GM18526 (cell line): ENCODE measurements around the gene ISG20.
A peak's percentile ranks its signal among the peaks of the same experiment; 100 is the strongest.

Experiments used
- POLR2A ChIP-seq: IDR thresholded peaks from 3 replicates; pipeline ENCODE4 v1.6.1; 2011; ENCODE audit not compliant: insufficient read length; ENCODE audit errors: extremely low read depth

The ISG20 gene

DNA sequence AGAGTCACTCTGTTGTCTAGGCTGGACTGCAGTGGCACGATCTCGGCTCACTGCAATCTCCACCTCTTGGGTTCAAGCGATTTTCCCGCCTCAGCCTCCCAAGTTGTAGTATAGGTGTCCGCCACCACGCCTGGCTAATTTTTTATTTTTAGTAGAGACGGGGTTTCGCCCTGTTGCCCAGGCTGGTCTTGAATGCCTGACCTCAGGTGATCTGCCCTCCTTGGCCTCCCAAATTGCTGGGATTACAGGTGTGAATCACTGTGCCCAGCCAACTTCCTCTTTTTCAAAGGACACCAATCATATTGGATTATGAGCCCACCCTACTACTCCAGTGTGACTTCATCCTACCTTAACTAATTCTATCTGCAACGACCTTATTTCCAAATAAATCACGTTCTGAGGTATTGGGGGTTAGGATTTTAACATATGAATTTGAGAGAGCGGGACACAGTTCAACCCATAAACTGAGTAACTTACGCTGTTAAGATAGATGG is 3.2 kb downstream of the ISG20 start:
- TF ChIP-seq POLR2A: no peak

DNA sequence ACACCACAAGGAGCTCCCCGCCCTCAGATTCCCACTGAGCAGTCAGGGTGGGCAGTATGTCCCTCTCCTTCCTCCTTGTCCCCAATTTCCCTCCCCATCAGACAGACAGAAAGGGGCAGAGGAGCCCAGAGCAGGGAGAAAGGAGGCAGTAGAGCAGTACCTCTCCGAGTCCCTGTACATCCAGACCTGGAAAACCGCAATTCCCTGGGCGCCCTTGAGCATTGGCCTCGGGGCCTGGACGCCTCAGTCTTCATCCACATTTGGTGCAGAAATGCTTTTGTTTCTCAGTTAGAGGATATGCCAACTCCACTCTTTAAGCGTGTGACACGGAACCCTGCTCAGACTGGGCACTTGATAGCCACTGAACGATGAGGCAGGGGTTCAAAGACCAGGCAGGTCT is 5.9 kb downstream of the ISG20 start:
- TF ChIP-seq POLR2A: no peak

DNA sequence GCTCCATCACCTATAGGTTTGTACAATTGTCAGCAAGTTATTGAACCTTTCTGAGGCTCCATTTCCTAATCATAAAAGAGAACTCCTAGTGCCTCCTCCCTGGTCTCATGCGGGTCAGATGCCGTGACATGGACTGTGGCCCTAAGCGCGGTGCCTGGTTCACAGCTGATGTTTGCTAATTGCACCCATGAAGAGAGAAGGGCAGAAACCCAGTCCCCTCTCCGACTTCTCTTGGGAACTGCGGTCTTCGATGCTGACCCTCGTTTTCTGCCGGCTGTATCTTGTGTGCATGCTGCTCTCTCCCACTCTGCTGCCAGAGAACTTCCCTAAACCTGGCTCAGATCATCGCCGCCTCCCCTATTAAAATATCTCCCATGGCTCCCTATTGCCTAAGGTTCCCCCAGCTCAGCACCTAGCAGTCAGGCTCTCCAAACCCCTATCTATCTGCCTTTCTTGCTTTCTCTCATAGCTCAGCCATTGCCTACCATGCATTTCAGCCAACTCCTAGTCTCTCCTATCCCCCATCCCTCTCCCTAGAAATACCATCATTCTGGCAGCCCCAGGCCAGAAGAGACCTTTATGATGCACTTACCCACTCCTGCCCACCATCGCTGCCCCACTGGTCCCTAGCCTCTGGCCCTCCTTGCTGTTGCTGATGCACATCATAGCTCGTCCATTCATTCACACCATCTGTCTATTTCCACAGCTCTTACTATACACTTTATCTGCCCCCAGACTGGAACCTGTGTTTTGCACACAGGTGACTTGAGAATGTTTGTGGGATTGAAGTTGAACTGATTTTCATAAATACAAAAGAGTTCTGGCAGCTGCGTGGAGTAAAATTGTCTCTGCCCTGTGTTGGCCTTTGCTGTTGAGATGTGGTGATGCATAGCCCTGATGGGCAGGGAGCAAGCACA is 6.6 kb downstream of the ISG20 start:
- no peak for TF ChIP-seq POLR2A

DNA sequence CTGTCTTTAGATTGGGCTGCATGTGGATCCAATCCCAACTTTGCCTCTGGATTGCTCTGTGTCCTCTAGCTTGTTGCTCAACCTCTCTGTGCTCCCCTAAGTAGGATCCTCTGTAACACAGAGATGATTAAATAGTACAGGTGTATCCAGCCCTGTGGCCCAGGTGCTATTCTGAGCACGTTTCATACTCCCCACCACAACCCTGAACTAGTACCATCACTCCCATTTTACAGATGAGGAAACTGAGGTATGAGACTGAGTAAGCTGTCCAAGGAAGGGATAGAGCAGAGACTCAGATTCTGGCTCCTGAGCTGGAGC is 7.2 kb downstream of the ISG20 start:
- no peak for TF ChIP-seq POLR2A

DNA sequence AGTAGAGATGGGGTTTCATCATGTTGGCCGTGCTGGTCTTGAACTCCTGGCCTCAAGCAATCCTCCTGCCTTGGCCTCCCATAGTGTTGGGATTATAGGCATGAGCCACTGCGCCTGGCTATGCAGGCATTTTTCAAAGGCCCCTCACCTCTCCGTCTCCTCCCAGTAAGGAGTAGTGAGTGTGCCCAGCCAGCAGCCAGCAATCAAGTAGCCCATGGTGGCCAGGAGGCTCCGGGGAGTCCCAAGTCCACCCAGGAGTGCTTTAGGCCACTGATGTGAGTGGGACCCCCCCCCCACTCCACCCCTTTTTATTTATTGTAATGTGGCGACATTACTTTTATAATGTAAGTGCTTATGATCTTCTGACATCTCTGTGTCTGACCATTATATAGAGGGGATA is 8.1 kb downstream of the ISG20 start:
- no peak for TF ChIP-seq POLR2A

DNA sequence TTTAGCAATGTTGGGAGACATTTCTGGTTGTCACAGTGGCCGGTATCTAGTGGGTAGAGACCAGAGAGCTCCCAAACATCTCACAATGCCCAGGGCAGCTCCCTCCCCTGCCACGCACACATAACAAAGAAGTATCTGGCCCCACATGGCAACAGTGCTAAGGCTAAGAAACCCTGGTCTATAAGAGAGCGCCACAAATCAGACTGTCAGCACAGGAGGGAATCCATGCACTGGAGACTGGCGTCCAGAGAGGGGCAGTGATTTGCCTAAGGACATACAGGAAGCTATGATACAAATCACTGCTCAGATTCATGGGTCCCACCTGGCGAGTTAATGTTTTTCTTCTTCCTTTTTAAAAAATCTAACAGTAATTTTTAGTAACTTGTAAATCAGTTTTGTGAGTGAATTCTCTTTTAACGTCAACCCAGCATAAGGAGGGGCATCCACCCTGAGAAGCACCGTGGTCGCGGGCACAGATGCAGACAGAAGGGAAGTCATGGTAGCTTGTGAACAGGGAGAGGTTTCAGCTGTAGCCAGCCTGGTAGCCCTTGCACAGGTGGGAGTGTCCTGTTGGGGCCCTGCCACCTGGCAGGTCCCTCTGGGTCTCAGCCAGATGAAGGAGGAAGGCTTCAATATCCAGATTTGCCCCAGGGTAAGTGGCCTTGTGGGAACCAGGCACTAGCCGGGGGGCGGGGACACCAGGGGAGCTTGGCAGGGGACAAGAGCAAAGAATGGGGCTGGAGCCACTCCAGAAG is 8.7 kb downstream of the ISG20 start:
- peak; percentile 16 for TF ChIP-seq POLR2A

DNA sequence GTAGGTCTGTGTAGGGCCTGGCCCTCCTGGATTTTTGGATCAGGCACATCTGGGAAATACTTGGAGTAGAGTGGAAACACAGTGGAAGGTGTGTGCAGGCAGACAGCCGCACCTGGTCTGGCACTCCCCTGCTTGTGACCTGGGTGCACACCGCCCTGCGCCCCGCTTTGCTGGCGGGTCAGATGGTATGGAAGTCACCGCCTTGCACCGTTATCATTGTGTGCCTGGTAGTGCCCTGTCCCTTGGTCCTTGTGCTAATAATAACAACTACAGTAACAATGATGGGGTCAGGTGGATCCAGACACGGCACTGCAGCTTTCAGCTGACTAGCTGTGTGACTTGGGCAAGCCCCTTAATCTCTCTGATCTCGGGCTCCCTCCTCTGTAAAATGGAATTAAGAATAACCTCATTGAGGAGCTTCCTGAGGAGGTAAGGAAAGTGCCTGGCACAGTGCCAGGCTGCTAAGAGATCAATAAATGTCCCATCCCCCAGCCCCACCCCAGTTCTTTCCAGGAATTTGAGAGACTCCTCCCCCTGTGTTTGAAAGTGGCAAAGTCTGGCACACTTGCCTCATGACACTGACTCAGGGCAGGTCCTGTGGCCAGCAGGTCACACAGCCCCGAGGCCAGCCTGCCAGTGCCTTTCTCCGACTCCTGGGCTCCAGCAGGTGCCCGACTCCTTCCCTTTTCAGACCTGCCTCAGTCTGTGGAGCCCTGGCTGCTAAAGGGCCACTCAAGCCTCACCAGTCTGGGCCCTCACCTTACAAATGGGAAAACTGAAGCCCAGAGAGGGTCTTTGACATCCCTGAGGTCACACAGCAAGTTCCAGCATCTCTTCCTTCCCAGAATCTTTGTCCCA is 9.8 kb downstream of the ISG20 start:
- peak; percentile 4 for TF ChIP-seq POLR2A

DNA sequence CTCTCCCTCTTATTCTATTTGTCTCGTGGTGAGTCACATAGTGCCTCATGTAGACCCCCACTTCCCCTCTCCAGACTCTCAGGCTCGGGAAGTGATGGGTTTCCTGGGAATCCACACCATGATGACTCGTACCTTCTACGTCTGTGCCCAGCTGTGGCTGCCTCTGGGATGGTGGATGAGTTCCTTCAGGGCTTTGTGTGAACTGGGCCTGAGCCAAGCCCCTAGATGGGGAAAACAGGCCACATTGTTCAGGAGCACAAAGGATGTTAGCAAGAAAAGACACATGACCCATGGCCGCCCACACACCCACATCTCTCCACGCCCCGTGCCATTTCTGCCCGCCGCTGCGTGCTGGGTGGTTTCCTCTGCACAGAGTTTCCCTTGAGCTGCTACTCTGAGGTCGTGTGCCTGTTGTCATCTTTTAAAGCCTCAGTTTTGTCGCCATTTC is 10.5 kb downstream of the ISG20 start:
- TF ChIP-seq POLR2A: no peak

DNA sequence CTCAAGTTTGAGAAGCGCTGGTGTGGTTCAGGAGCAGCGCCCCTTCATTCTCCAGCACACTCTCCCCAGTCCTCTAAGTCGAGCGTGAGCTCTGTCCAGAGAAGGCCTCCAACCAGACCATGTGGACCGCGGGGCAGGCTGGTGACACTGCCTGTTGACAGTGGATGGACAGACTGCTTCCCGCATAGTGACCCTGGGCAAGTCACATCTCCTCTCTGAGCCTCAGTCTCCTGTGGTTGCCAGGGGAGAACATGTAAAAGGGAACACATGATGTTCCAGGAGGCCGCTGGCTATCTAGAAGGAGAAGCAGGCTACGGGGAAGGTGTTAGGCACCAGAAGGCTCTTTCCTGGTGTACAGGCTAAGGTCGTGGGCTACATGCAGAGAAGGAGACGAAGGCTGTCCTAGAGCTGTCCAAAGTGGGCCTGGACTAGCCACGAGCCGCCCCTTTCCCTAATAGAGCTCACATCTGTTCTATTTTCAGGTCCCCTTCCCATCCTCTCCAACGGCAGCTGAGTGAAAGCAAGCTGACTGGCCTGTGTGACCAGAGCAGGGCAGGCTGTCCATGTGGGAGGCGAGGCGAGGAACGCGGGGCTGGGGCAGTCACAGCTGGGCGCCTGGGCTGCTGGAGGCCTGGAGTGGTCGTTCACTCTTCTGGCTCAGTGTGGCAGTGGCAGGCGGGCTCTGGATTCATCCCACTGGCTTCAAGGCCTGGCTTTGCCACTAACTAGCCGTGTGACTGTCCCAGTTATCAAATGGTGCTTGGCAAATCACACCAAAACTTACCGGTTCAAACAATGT is 11.1 kb downstream of the ISG20 start:
- no peak for TF ChIP-seq POLR2A

DNA sequence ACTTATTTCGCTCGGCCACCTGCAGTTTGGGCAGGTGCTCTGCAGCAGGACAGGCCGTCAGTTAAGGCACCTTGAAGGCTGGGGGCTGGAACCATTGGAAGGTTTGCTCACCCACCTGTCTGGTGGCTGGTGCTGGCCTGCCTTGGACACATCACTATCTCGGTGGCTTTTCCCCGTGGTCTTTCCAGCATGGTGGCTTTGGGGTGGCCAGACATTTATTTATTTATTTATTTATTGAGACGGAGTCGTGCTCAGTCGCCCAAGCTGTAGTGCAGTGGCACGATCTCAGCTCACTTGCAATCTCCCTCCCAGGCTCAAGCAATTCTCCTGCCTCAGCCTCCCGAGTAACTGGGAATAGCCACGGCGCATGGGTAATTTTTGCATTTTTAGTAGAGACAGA is 11.7 kb downstream of the ISG20 start:
- TF ChIP-seq POLR2A: no peak

DNA sequence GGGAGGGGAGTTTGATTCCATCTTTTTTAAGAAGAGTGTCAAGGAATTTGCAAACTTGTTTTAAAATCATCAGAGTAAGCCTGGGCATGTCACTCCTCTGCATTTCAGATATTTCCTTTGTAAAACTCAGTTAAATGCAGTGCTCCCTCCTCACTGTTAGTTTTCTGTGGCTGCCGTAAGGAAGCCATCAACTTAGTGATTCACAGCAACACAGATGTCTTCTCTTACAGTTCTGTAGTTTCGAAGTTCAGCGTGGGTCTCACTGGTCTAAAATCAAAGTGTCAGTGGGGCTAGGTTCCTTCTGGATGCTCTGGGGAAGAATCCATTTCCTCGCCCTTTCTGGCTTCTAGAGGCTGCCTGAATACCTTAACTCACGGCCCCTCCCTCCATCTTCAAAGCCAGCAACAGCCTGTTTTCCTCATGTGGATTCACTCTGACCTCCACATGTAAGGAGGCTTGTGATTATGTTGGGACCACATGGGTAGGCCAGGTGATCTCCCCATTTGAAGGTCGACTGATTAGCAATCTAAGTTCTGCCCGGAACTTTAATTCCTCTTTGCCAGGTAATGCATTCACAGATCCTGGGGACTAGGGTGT is 12.4 kb downstream of the ISG20 start:
- TF ChIP-seq POLR2A: no peak

DNA sequence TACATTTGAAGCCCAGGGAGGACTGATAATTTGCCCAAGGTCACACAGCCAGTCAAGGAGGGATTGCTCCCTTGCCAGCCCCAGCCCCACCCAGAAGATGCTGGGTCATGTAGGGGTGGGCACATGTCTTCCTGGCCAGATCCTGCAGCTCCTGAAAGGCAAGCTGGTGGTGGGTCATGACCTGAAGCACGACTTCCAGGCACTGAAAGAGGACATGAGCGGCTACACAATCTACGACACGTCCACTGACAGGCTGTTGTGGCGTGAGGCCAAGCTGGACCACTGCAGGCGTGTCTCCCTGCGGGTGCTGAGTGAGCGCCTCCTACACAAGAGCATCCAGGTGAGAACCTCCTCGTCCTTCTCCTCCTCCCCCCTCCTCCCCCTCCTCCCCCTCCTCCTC is 13.2 kb downstream of the ISG20 start:
- no peak for TF ChIP-seq POLR2A

DNA sequence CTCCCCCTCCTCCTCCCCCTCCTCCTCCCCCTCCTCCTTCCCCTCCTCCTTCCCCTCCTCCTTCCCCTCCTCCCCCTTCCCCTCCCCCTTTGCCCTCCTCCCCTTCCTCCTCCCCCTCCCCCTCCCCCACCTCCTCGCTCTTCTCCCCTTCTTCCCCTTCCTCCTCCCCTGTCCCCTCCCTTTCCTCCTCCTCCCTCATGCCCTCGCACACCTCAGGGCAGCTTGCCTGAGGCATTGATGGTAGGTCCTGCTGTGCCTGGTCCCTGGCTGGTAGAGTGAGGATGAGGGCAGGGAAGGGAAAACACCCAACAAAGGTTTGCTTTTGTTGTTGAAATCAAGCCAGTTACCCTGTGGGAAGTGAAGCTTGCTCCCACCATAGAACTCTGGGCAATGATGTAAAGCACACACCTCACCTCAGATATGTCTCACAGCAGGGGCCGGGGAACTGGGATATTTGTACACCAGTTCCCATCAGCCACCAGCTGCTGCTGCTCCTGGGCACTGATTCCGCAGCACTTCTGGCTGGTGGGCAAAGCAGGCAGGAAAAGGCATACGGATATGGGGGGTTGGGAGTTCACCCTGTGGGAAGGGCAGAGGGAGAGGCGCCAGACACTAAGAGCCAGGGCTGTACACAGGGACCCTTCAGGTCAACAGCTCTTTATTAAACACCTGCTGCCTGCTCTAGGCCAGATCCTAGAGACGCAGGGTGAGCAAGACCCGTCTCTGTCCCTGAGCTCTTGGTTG is 13.8 kb downstream of the ISG20 start:
- TF ChIP-seq POLR2A: no peak

DNA sequence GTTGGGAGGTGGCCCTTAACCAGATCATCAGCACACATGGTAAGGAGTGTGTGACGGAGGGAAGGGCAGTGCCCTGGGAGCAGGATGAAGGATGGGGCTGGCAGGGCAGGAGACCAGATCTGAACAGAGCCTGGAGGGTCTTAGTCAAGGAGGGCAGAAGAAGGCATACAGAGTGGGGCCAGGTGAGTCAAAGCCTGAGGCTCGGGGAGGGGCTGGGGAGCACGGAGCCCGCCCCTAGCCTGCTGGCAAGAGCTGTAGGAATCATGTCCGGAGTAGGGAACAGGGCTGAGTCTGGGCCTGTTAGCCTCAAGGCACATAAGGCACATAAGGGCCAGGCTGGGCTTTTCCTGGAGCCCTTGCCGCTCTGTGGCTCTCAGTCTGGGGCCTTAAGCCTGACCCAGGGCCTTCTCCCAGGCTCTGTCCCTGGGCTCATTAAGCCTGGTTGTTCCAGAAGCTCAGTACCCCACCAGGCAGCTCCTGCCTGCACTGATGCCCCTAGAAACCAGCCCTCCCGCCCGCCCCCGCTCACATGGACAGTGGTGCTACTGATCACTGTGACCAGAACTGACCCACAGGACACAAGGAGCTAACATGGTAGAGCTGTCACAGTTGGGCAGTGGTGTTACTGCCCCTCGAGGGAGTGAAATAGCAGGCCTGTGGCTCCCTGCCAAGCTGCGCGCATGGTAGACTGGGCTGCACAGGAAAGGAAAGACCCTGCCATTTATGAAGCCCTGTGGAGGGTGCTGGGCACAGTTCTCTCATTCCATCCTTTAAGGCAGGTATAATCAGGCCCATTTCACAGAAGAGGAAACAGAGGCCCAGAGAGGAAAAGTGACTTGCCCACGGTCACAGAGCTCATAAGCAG is 14.6 kb downstream of the ISG20 start:
- TF ChIP-seq POLR2A: no peak
